Thyroid gland (tissue), 4 donors: ENCODE measurements around the gene IL31RA. TPM values are rescaled to one million over a fixed set of nuclear protein-coding genes. Genes with fewer than 3 reads are reported as not detected.
"Not testable (repeated sequence)": the region's sequence is repeated elsewhere in the genome, so short reads cannot be mapped to it uniquely, and the experiment has no call there.

Experiments
- DNase-seq, 2 donors: peaks; one replicate each; pipeline ENCODE4 v3.0.0-alpha.2; 2019
- H3K27ac ChIP-seq, 3 donors: fragments of 200-600 bp; sonication (generic); 1 replicate in 2 of 3; 2 replicates in 1 of 3; pipeline ENCODE4 v1.5.1; 2016 to 2019; ENCODE audit warnings: mild to moderate bottlenecking in 1 of 3, moderate library complexity in 1 of 3
- H3K27me3 ChIP-seq: fragments of 200-600 bp; sonication (generic); one replicate; pipeline ENCODE4 v1.5.1; 2019
- H3K36me3 ChIP-seq, 2 donors: fragments of 200-600 bp; sonication (generic); one replicate each; pipeline ENCODE4 v1.5.1; 2016 to 2019
- H3K4me1 ChIP-seq, 2 donors: fragments of 200-600 bp; sonication (generic); one replicate each; pipeline ENCODE4 v1.5.1; 2017 to 2019
- H3K4me3 ChIP-seq, 3 donors: fragments of 200-600 bp; sonication (generic); replicated peaks in 1 of 3; 1 replicate in 2 of 3; 2 replicates in 1 of 3; pipeline ENCODE4 v1.5.1; 2016; ENCODE audit warnings: mild to moderate bottlenecking in 1 of 3
- H3K9me3 ChIP-seq: fragments of 200-600 bp; sonication (generic); one replicate; pipeline ENCODE4 v1.5.1; 2017
- POLR2A ChIP-seq, 2 donors: fragments of 450-650 bp; IDR thresholded peaks; one replicate each; pipeline ENCODE4 v1.6.1; 2017; ENCODE audit warnings: antibody characterized with exemption in 2 of 2, mild to moderate bottlenecking in 2 of 2, moderate library complexity in 1 of 2
- WGBS, 2 donors: methylation state at CpG; one replicate each; pipeline ENCODE4 v1.1.5; 2017; 5-methylcytosine and 5-hydroxymethylcytosine counted together
- intact Hi-C: fragments of 100-400 bp; cut with DNase I; formaldehyde crosslinking; loops from one replicate; pipeline ENCODE4 v1.15.1; 2023
- total RNA-seq, 4 donors: library from RNA; depleted of rRNA; stranded (reverse); fragments of >200 nt; gene quantifications; one replicate each; pipeline ENCODE4 v1.2.3, GENCODE V29; 2016
- TF ChIP-seq, protein P1 (sequence below), 6 experiments: fragments of 200-600 bp in 3 of 6; fragments of 450-650 bp in 3 of 6; sonication (generic) in 3 of 6; IDR thresholded peaks; one replicate each; pipeline ENCODE4 v1.5.1; 2016 to 2019; ENCODE audit warnings: antibody characterized with exemption in 6 of 6, mild to moderate bottlenecking in 2 of 6, inconsistent platforms in 1 of 6, moderate library complexity in 1 of 6

Gene IL31RA
- total RNA-seq, 4 donors from 2014 or later = not detected

DNA sequence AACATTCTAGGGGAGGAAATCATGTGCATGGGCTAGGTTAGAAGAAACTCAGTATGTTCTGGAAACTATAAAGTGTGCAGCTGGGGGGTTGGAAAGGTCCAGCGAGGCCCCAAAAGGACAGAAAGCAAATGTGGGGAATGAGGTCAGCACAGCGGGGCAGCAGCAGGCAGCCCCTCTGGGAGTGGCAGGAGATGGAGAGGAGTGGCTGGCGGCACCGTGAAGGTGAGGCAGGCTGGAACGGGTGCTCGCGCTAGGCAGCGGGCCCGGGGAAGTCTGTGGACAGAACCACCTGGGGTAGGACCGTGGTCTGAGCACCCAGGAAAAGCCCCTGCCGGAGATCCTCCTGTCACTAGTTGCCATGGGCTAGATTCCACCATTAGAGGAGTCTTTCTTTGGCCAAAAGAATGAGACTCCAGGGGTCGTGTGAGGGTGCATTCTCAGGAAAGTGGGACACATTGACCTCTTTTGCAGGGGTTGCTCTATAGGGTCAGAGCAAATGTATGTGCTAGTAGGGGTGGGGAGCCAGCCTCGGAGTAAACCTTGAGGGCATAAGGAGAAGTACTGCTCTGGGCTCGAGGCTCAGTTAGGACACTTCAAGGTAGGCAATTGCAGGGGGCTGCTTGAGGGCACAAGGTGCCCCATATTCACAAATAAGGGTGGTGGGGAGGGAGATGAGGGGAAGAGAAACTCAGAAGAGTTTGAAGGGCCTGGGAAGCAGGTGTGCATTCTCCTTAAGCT lies 82.4 kb downstream of the IL31RA start:
- no peak for DNase-seq
- H3K36me3 ChIP-seq = no peaks in the 10 kb centered on the region
- intact Hi-C loops = loop anchor here (5.0 kb wide), 1 partner anchor 269 kb away; no protein-coding TSS in a partner anchor
- 90% methylated on average over 14 of the region's 14 CpGs for WGBS, 2 donors
- H3K4me3 ChIP-seq = no peak overlapping the region
- no peaks in the 10 kb centered on the region for H3K4me1 ChIP-seq
- no peak overlapping the region for H3K27ac ChIP-seq
- H3K9me3 ChIP-seq = no peaks in the 10 kb centered on the region
- H3K27me3 ChIP-seq = no peaks in the 10 kb centered on the region
- TF ChIP-seq, protein P1, sequence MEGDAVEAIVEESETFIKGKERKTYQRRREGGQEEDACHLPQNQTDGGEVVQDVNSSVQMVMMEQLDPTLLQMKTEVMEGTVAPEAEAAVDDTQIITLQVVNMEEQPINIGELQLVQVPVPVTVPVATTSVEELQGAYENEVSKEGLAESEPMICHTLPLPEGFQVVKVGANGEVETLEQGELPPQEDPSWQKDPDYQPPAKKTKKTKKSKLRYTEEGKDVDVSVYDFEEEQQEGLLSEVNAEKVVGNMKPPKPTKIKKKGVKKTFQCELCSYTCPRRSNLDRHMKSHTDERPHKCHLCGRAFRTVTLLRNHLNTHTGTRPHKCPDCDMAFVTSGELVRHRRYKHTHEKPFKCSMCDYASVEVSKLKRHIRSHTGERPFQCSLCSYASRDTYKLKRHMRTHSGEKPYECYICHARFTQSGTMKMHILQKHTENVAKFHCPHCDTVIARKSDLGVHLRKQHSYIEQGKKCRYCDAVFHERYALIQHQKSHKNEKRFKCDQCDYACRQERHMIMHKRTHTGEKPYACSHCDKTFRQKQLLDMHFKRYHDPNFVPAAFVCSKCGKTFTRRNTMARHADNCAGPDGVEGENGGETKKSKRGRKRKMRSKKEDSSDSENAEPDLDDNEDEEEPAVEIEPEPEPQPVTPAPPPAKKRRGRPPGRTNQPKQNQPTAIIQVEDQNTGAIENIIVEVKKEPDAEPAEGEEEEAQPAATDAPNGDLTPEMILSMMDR (IDR thresholded peaks at IDR 0.05) = no peak
- no peak for TF ChIP-seq POLR2A (IDR thresholded peaks at IDR 0.05)

DNA sequence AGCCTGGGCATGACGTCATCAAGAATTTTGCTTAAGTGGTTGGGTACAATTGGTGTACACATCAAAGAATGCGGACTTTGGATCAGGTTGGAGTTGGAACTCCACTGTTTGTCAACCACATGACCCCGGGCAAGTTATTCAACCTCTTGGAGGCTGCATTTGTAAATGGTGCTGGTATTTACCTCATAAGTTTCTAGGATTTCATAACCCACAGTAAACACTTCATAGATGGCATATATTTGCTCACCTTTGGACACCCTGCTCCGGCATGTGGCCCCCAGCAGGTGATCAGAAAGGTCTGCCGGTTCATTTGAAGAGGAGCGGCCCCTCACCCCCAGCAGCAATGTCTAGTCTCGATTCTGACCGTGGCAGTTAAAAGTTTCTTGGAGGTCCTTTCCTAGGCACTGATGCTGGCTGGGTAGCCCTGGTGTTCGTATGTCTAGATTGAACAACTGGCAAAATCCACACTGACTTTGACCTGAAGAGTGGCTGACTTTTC lies 83.0 kb downstream of the IL31RA start:
- no peak overlapping the region for H3K4me3 ChIP-seq
- H3K27me3 ChIP-seq = no peaks in the 10 kb centered on the region
- no peaks in the 10 kb centered on the region for H3K9me3 ChIP-seq
- no peak for DNase-seq
- intact Hi-C loops = loop anchor here (5.0 kb wide), 1 partner anchor 268 kb away; no protein-coding TSS in a partner anchor
- no peak overlapping the region for H3K27ac ChIP-seq
- 84 to 88% methylated on average over 9 of the region's 9 CpGs for WGBS, 2 donors
- TF ChIP-seq POLR2A (IDR thresholded peaks at IDR 0.05) = no peak
- TF ChIP-seq, protein P1 (IDR thresholded peaks at IDR 0.05) = no peak
- no peaks in the 10 kb centered on the region for H3K4me1 ChIP-seq
- H3K36me3 ChIP-seq = no peaks in the 10 kb centered on the region

DNA sequence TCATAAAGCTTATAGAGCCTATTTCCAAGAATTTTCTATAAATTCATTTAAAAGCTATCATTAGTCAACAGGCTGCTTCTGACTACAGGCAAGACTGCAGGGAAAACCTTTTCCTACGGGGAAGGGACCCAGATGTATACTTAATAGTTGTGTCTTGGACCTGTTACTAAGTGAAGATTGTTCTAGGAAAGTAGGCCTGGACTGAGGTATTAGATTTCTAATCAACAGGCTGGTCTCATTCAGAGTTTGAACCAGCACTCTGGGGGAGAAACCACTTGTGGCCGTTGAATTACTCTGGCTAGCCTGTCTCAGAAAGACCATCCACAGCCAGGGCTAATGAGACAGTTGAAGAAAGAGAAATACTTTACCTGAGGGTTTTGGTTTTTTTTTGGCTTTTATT lies 83.6 kb downstream of the IL31RA start:
- no peaks in the 10 kb centered on the region for H3K9me3 ChIP-seq
- no peak overlapping the region for H3K4me3 ChIP-seq
- WGBS, 2 donors = 77 to 78% methylated on average over 2 of the region's 2 CpGs
- H3K4me1 ChIP-seq = no peaks in the 10 kb centered on the region
- no peak for DNase-seq
- peaks cover 0 to 4% of the 10 kb centered on the region in 2 donors for H3K36me3 ChIP-seq
- intact Hi-C loops = loop anchor here (5.0 kb wide), 1 partner anchor 268 kb away; no protein-coding TSS in a partner anchor
- TF ChIP-seq, protein P1 (IDR thresholded peaks at IDR 0.05) = no peak
- TF ChIP-seq POLR2A (IDR thresholded peaks at IDR 0.05) = no peak
- H3K27me3 ChIP-seq = no peaks in the 10 kb centered on the region
- no peak overlapping the region for H3K27ac ChIP-seq

DNA sequence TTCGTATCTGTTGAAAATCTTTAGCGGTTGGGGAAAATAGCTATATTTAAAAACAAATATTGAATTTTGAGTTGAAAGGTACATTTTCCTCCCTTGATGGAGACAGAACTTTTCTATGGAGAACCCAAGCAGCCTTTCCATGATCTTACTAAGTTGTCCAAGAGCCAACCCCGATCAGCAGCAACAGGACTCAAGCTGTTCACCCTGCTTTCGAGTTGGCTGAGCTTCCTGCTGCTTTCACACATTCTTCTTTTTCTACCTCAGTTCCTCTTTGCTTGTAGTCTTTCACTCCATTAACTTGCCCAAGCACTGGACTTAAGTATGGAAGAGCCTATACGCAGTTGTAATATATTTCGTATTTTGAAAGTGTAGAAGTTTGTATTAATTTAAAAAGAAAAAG lies 84.2 kb downstream of the IL31RA start:
- Histone ChIP-seq H3K4me3 (no peak overlapping the region), H3K36me3 (peaks cover 1 to 4% of the 10 kb centered on the region in 2 donors), H3K27ac (no peak overlapping the region), H3K9me3 (no peaks in the 10 kb centered on the region), H3K4me1 (no peaks in the 10 kb centered on the region), H3K27me3 (no peaks in the 10 kb centered on the region)
- TF ChIP-seq POLR2A (IDR thresholded peaks at IDR 0.05) = no peak
- TF ChIP-seq, protein P1 (IDR thresholded peaks at IDR 0.05) = no peak
- intact Hi-C loops = no loop called here
- no peak for DNase-seq
- 93 to 95% methylated on average over 6 of the region's 6 CpGs for WGBS, 2 donors

DNA sequence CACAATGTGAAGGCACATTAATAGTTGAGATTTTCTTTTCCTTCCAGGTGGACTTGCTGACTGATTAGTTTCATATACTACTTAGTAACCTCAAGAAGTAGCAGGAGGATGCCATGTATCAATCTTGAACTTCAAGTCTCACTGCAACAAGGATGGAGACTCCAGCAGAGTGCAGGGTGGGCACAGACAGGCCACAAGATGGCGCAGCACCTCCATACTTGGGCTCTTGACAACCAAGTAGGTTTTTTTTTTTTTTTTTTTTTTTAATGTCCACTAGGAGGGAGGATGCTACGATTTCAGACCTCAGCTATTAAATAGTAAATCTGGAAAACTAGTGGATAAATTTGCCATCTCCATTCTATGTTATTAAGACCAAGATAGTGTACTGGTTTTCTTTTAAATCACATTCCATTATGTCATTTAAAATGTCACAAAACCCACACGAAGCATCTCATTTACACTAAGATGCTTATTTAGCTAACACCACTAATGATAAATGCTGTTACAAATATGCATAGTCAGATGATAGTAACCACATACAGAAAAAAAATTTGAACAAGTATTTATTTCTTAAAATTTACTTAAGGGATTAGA lies 85.0 kb downstream of the IL31RA start:
- peak; percentile 66 to 77 for DNase-seq
- Histone ChIP-seq H3K9me3 (no peaks in the 10 kb centered on the region), H3K36me3 (peaks cover 9 to 12% of the 10 kb centered on the region in 2 donors), H3K27ac (no peak overlapping the region), H3K4me3 (no peak overlapping the region), H3K27me3 (no peaks in the 10 kb centered on the region), H3K4me1 (no peaks in the 10 kb centered on the region)
- intact Hi-C loops = no loop called here
- TF ChIP-seq, protein P1 (IDR thresholded peaks at IDR 0.05) = peak; percentile 32 to 73 (median 58)
- no peak for TF ChIP-seq POLR2A (IDR thresholded peaks at IDR 0.05)
- WGBS, 2 donors = 37 to 42% methylated on average over 3 of the region's 3 CpGs

DNA sequence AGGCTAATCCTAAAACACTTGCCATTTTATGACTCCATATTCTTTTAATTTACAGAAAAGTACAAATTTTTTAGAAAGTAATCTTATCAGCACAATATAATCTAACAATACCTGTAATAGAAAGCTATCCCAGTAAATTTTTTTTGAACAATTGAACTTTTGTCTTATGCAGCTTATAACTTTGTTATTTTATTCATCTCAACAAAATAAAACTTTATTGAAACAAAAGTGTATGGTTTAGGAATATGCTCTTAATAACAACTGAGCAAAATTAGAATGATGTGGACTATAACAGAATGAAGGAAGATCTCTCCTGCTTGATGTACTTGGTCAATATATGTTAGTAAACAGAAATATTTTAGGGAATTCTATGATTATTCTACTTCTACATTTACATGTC lies 86.4 kb downstream of the IL31RA start:
- intact Hi-C loops, H3K27me3 ChIP-seq, H3K9me3 ChIP-seq, H3K4me3 ChIP-seq, H3K27ac ChIP-seq, H3K4me1 ChIP-seq, DNase-seq: not testable (repeated sequence)
- H3K36me3 ChIP-seq = peaks cover 11 to 22% of the 10 kb centered on the region in 2 donors

DNA sequence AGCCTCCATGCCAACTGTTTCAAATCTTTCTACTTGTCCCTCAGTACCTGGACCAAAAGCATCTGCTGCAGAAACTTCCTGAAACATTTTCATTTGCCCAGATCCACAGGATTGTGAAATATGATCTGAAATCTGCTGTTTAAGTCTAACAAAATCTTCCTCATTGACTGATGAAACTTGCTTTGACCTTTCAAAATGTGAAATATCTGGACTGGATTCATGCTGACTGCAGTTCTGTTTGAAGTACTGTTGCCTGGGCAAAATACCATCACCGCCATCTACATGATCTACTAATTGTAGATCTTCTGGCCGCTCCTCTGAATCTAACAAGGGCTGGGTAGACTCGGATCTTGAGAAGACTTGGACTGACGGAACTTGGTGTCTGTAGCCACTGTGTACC lies 90.0 kb downstream of the IL31RA start:
- H3K9me3 ChIP-seq, H3K27ac ChIP-seq, H3K27me3 ChIP-seq, H3K4me1 ChIP-seq, intact Hi-C loops, DNase-seq, H3K4me3 ChIP-seq: not testable (repeated sequence)
- H3K36me3 ChIP-seq = peaks cover 22 to 31% of the 10 kb centered on the region in 2 donors
- 94 to 95% methylated on average over 4 of the region's 4 CpGs for WGBS, 2 donors
